ENCODE data around the gene SH3TC1. TPM values are rescaled to one million over a fixed set of nuclear protein-coding genes. Genes with fewer than 3 reads are reported as not detected.

Gene SH3TC1
- total RNA-seq, 1 experiment from 2014 or later: 2.2 TPM

DNA sequence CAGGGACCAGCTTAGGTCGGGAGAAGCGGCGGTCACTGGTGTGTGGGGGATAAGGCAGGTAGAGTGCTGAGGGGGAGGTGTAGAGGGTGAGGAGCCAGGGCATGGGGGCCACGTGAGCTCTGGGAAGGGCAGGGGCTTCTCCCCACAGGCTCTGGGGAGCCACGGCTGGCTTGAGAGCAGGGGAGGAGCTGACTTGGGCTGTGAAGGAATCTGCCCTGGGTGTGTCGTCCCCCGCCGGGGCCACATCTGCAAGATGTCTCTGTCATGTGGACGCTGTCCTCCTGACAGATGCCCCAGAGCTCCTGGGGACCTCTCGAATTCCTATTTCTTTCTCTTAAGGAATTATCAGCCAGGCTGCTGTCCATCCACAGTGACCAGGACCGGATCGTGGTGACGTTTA is 15.0 kb downstream of the SH3TC1 start:
- no peak for DNase-seq (ENCODE audit: low spot score)

DNA sequence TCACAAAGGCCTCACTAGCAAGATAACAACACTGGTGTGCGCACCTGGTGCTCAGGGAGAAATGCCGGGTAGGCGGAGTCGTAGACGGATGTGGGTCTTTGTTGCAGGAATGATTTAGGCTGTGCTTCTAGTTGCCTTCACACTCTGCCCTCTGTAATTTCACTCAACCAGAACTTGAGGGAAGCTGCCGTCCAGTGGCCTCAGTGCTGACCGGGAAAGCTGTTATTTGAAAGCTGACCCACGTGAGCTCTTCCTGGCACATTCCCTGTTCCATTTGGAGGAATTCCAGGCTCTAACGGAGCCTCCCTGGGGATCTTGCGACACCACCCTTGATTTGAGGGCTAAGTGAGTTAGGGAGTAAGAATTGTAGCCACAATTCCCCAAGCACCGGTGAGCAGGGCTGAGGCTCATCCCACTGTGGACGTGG is 15.9 kb downstream of the SH3TC1 start:
- peak; percentile 88 for DNase-seq (ENCODE audit: low spot score)

DNA sequence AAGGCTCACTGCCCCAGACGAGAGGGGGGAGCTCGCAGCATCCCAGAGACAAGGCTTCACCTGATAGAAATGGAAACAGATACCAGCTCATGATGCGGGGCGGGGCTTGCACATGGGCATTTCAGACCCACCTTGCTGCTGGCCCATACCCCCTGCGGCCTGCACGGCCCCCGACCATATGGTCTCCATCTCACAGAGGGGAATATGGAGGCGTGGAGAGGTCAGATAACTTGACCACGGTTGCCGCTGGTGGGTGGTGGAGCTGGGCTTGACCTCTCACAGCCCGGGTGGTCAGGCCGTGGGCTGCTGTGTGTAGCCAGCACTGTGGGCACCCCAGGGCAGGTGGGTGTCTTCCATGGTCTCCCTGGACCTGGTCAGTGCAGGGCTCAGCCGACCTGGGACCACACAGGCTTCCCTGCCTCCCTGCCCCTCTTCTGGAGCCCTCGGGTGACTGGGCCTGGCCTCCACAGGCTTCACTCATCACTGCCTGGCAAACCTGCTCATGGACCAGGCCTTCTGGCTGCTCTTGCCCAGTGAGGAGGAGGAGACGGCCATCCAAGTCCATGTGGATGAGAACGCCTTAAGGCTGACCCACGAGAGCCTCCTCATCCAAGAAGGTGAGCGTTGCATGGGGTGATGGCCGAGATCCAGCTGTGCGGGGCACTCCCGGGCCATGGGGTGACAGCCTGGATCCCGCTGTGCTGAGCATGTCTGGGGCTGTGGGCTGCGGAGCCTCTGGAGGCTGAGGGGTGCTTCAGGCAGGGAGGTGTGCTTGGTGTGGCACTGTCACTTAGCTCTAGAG is 16.8 kb downstream of the SH3TC1 start:
- no peak for DNase-seq (ENCODE audit: low spot score)

DNA sequence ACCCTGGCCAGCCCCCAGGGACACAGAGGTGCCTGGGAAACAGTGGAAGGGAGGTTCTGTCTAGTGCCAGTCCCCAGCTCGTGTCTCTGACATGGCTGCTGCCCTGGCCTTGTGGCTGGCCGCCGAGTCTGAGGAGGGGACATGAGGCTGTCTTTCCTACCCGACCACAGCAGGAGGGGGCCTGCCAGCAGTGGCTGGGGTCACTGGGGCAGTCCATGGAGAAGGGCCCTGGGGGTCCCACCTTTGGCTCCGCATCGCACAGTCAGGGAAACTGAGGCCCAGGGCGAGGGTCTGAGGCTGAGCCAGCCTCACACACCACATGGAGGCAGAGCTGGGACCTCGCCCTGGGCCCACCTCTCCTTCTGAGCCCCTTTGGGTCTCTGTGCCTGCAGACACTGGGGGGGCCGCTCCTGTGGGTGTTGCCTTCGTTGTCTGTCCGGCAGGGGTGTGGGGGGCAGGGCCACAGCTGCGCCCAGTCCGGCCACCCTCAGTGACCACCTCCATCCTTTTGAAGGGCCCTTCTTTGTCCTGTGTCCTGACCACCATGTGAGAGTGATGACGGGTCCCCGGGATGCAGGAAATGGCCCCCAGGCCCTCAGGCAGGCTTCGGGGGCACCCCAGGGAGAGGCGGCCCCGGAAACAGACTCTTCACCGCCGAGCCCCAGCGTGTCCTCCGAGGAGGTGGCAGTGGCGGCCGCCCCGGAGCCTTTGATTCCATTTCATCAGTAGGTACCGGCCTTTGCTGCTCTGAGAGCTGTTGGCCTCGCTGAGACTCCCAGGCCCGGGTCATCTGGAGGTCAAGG is 17.6 kb downstream of the SH3TC1 start:
- no peak for DNase-seq (ENCODE audit: low spot score)

DNA sequence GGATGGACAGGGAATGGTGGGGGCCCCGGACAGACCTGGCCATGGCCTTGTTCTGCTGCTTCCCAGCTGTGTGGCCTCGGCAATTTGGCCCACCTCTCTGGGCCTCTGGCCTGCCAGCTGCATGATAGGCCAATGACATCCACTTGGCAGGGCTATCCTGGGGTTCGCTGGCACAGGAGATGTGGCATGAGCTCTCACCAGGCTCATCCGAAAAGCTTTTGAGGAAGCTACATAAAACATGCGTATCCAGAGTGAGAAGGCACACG is 18.1 kb downstream of the SH3TC1 start:
- no peak for DNase-seq (ENCODE audit: low spot score)

DNA sequence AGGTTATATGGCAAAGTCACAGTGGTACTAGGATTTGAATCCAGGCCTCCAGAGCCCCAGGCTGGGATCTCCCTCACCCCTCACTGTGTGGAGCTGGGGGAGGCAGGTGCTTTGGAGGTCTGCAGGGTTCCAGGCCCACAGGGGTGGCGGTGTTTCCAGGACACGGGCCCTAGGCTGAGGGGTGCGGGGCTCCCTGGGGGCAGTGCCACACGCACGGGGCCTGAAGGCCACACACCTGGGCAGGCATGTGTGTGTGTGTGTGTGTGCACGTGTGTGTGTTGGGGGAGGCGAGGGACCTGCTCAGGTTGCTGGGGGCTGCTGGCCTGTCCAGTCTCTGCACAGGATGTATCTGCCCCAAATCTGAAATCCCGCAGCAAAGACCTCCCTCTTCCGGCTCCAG is 18.8 kb downstream of the SH3TC1 start:
- no peak for DNase-seq (ENCODE audit: low spot score)

DNA sequence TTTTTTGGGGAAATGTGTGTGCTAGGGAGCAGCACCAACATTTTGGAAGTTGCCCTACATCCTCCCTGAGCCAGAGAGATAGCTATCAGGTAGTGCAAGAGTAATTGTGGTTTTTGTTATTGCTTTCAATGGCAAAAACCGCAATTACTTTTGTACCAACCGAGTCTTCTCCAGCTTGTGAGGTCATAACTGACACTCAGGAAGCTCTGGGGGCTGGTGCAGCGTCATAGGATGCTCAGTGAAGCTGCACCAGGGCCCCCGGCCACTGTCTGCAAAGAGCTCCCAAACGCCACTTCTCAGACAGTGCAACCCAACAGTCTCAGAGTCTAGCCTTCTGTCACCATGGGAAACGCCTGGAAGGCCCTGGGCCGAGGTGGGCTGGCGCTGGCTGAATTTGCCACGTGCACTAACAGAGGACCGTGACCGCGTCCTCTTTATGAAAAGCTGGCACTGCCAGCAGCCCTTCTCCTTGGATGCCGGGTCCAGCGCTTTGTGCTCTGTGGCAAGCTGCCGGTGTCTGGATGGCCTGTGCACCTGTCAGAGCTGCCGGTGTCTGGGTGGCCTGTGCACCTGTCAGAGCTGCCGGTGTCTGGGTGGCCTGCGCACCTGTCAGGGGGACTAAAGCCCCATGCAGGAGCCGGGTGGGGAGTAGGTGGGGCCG is 19.4 kb downstream of the SH3TC1 start:
- no peak for DNase-seq (ENCODE audit: low spot score)

DNA sequence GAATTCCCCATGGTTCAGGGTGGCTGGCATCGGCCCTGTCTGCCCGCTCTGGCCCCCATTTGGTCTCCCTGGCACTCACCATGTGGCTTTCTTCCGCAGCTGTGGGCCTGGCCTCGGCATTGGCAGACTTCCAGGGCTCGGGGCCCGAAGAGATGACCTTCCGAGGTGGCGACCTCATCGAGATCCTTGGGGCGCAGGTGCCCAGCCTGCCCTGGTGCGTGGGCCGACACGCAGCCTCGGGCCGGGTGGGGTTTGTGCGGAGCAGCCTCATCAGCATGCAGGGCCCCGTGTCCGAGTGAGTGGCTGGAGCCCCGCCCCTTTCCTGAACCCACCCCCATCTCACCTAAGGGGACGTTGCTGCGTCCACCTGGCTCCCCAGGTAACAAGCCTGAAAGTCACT is 20.1 kb downstream of the SH3TC1 start:
- no peak for DNase-seq (ENCODE audit: low spot score)

DNA sequence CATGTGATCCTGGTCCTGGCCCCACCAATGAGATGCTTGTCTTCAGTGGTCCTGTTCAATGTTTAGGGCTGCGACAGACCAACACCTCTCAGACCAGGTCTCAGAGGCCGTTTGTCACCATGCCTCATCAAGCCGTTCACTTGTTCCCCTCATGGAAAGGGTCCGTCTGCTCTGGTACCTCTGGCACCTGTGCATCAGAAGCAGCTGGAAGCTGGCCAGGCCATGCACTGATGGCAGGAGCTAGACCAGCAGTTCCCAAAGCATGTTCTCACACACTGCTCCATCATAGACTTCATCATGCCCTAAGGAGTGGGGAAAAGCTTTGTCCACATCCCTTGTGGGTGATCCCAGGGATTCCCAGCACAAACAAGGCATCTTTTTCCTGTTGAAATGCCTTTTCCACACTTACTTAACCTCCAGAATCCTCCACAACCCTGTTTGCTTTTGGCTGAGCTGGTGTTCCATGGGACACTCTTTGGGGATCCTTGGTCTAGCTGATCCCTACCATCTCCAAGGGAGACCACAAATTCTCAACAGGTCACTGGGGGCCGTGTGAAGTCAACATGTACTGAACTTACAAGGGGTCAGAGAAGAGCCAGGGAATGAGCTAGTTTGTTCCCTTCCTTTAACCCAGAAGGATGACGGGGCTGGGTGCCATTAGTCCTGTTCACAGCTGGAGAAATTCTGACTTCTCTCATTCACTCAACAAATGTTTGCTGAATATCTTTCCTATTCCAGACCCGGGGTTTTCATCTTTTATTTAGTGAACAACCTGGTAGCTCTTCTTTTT is 21.8 kb downstream of the SH3TC1 start:
- no peak for DNase-seq (ENCODE audit: low spot score)

DNA sequence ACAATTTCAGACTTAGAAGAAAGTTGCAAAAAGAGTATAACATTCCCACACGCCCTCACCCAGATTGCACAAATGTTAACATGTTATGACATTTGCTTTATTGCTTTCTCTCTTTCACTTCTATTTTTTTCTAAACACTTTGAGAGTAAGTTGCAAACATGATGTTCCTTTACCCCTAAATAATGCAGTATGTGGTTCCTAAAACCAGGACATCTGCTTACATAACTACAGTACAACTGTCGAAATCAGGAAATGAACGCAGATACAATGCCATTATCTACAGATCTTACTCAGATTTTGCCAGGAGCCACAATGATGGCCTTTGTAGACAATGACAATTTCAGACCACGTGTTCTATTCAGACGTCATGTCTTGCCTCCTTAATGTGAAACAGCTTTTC is 22.4 kb downstream of the SH3TC1 start:
- DNase-seq (ENCODE audit: low spot score): no peak

DNA sequence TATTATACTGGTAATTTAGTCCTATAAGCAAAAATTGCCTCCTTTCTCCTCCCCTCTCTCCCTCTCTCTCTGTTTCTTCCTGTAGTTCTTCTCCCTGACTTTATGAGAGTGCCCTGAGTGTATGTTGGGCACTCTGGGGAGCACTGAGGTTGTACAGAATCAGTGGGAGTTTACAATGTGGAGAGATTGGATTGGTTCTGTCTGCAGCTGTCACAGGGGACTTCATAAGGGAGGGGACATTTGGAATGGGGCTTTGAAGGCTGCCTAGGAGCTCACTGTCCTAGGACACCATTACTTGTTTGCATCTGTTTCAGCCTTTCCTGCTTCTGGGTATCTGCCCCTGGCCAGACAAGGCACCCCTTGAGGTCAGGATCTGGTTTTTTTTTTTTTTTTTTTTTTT is 22.9 kb downstream of the SH3TC1 start:
- DNase-seq (ENCODE audit: low spot score): no peak

DNA sequence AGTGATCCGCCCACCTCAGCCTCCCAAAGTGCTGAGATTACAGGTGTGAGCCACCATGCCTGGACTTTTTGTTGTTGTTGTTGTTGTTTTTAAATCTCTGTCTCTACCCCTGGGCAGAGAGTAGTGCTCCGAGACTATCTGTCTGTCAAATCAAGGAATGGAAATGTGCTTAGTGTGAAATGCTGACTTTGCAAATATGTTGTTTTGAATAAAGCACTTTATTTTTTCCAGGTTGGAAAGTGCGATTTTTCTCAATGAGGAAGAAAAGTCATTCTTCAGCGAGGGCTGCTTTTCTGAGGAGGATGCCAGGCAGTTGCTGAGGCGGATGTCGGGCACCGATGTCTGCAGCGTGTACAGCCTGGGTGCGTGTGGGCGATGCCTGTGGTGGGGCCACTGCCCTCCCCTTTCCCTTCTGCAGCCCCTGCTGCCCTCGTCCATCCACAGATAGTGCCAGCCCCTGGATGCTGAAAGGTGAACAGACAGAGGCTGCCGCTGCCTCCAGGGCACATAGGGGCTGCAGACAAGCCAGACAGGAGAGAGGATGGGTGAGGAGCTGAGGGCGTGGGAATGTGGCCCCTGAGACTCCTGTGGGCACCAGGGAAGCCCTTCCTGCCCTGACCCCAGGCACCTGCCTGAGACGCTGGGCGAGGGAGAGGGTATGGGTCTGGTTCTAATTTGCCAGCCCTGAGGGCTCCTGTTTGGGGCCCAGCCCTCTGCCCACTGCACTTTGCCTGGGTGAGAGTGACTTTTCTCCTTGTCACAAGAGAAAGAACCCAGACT is 23.7 kb downstream of the SH3TC1 start:
- no peak for DNase-seq (ENCODE audit: low spot score)

DNA sequence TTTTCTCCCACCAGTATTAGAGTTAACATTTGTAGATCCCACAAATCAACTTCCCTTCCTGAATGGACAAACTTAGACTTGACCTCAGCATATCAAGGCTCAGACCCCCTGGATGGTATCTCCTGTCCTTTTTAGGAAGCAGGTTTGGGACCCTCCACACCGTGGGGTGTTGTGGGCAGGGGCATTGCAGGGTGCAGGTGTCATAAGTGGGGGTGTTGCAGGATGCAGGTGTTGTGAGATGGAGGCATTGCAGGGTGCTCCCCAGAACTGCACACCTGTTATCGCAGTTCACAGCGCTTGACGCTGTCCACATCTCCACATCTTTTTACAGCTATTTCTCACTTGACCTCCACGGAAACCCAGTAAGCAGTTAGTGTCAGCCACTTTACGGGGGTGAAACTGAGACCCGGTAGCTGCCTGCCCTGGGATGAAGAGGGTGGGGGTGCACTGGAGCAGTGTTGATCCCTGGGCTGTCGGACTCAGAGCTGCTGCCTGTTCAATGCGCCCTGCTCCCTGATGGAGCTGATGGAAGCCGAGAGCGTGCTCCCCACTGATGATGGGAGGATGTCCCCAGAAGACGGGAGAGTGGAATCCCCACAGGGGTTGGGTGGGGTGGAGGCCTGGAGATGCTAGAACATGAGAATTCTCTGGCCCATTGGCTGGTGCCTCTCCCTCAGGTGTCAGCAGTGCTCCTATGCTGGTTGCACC is 25.3 kb downstream of the SH3TC1 start:
- no peak for DNase-seq (ENCODE audit: low spot score)

DNA sequence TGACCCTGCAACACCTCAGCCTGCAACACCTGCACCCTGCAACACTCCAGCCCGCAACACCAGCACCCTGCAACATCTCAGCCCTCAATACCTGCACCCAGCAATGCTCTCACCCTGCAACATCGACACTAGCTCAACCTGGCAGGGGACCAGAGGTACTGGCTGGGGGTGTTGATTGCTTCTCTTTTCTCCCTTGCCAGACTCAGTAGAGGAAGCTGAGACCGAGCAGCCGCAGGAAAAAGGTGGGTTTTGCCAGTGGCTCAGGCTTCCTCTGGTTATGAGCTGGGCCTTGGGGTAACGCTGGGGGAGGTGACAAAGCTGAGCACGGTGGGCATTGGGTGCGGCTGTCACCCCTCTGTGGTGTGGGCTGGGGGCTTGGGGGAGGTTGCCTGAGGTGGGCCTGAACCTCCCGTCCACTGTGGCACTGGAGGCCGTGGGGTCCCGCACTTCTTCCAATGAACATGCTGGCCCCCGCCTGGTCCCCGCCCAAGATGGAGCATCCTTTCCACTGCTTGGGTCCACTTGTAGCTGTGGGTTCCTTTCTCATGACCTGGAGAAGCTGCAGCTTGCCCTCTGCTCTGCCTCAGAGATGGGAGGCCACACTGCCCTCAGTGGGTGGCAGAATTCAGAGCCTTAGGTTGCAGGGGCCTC is 26.0 kb downstream of the SH3TC1 start:
- DNase-seq (ENCODE audit: low spot score): no peak

DNA sequence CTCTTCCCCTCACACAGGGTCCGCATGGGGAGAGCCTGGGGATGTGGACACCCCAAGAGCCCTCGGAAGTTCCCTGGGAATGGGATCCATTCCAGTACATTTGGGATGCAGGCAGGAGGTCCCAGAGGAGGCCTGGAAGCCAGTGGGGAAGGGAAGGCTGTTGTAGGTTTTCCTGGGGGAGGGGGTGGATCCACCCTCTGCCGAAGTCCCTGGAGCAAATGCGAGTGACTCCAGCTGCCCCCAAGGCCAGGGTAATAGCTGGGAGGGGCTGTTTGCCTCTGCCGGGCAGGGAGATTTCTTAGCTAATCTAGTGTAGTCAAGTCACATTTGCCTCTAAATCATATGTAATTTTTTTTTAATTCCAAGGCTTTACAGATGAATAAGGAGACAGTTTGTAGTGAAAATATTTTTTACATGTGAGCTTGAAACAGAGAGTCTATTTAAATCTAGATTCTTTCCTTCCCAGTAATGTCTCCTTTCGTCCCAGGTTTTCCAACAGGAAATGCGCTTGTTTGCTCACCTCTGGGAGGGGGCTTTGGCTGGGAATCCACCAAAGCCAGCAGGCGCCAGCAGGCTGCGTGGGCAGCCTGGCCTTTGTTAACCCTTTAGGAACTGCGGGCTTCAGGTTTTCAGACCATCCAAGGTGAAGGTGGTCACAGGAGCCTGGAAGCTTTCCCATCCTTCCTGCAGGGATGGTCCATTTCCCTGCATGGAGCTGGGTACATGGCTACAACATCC is 26.8 kb downstream of the SH3TC1 start:
- no peak for DNase-seq (ENCODE audit: low spot score)

DNA sequence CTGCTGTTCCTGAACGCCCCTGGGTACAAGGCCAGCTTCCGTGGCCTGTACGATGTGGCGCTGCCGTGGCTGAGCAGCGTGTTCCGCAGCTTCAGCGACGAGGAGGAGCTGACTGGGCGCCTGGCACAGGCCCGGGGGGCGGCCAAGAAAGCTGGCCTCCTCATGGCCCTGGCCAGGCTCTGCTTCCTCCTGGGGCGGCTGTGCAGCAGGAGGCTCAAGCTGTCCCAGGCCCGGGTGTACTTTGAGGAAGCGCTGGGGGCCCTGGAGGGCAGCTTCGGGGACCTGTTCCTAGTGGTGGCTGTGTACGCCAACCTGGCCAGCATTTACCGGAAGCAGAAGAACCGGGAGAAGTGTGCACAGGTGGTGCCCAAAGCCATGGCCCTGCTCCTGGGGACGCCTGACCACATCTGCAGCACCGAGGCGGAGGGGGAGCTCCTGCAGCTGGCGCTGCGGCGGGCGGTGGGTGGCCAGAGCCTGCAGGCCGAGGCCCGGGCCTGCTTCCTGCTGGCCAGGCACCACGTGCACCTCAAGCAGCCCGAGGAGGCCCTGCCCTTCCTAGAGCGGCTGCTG is 28.2 kb downstream of the SH3TC1 start:
- no peak for DNase-seq (ENCODE audit: low spot score)

DNA sequence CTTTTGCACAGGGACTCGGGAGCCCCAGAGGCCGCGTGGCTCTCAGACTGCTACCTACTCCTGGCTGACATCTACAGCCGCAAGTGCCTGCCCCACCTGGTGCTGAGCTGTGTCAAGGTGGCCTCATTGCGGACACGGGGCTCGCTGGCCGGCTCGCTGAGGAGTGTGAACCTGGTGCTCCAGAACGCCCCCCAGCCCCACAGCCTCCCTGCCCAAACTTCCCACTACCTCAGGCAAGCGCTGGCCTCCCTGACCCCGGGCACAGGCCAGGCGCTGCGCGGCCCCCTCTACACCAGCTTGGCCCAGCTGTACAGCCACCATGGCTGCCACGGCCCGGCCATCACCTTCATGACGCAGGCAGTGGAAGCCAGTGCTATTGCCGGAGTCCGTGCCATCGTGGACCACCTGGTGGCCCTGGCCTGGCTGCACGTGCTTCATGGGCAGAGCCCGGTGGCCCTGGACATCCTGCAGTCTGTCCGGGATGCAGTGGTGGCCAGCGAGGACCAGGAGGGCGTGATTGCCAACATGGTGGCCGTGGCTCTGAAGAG is 28.8 kb downstream of the SH3TC1 start:
- no peak for DNase-seq (ENCODE audit: low spot score)

DNA sequence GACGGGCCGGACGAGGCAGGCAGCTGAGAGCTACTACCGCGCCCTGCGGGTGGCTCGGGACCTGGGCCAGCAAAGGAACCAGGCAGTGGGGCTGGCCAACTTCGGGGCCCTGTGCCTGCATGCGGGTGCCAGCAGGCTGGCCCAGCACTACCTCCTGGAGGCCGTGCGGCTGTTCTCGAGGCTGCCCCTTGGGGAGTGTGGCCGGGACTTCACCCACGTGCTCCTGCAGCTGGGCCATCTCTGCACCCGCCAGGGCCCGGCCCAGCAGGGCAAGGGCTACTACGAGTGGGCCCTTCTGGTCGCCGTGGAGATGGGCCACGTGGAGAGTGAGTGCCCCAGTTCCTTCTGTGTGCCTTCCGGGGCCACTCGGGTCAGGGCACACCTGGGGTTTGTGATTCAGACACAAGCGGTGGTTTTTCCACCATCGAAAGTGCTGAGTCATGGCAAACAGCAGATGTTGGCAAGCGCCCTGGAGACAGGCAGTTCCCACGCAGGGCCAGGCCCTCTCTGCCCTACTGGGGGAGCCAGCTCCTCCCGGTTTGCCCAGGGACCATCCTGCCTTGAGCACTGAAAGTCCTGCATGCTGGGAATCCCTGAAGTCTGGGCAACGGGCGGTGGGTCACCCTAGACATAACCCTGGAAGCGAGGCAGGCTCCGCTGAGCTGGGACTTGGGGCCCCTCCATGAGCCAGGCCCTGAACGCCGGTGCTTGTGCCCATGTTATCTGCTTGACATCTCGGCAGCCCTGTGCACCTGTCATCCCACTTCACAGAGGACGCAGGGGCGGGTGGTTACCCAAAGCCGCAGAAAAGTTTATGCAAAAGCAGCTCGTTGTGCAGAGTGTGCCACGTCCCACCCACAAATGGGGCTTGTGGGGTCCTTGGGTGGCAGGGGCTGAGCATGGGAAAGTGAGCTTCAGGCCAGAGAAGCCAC is 29.5 kb downstream of the SH3TC1 start:
- peak; percentile 88 for DNase-seq (ENCODE audit: low spot score)
